Posterior cingulate gyrus (tissue), 11 donors: Measurements from ENCODE around the gene OGN.

Source experiments
- DNase-seq, 10 donors: peaks; one replicate each; pipeline versions ENCODE4 v3.0.0 to v3.0.0-alpha.2; 2020 to 2021; ENCODE audit warnings: mixed read lengths in 3 of 10
- intact Hi-C: fragments of 100-400 bp; cut with DNase I; formaldehyde crosslinking; loops from one replicate; pipeline ENCODE4 v1.15.1; 2023

Gene OGN

DNA sequence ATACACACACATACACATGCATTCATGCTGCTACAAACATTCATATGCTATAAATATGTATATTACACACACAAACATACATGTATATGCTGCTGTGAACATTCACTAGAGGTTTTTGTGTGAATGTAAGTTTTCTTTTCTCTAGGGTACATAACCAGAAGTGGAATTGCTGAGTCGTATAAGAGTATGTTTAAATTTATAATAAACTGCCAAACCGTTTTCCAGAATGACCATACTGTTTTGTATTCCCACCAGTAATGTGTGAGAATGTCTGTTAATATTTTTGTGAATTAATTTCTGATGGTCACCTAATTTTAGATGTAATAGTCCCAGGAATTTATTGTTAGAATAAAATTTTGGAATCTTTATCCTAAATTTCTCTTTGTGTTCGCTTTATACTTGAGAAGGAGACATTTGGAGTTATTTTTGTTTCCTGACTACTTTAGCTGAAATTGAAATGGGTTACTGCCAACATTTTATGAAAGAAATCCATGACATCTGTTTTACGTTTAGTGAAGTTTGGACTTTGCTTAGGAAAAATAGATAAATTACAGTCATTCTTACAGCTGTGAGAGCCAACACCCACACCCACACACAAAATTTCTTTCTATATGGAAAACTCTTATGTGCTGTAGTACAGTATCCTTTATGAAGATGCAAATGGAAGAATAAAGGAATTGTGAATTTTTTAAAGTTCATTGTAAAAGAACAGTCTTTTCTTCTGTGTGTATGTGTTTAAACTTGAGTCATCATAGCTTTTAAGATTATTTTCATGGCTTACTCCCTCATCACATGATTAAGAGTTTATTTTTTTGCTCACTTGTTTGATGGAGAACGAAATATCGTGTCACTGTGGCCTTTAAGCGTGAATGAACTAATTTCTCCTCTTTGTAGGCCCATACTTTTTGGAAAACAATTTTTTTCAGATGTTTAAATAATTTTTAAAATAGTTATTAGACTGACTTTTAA is 54.3 kb downstream of the OGN start:
- intact Hi-C loops, result loop anchor here (10.0 kb wide), 1 partner anchor 85 kb away; no protein-coding TSS in a partner anchor
- no peak for DNase-seq

DNA sequence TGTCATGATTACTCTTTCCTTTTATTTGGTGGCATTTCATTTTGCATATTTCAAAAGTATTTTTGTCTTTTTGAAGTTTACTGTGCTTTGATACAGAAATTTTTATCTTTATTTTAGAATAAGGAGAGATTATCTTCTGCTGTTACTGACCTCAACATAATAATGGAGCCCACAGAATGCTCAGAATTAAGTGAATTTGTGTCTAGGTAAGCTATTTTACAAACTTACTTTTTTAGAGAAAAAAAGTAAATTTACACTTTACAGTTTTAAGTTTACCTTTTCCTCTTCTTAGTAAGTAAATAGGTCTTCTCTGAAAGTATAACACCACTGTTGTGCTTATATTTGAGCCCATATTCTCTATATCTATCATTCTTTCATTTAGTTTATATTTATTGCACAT is 58.8 kb downstream of the OGN start:
- intact Hi-C loops, result loop anchor here (10.0 kb wide), 1 partner anchor 89 kb away; no protein-coding TSS in a partner anchor
- no peak for DNase-seq

DNA sequence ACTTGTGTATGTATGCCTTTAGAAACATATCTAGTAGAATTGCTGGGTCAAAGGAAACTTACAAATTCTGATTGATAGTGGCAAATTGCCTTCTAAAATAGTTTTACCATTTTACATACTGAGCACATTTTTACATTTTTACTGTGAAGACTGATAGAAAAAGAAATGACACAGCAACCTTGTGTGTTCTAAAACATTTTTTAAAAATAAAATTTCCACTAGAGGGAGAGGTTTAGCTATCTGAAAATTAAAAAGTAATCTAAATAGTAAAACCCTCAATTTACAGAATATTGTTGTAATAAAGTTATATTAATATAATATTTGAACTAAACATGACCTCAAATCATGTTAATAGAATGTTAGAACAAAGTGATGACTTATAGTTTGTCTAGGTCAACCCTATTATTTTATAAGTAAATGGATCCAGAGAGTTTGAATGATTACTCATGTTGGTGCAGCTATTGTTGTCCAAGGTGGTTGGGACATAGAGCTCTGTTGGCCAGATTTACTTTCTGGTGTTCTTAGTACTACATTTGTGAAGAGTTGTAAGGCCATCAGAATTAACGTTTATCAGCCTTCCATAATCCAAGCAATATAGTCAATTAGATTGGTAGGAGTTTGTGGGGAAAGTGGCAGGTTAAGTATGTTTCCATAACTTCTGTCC is 61.4 kb downstream of the OGN start:
- intact Hi-C loops, result loop anchor here (5.0 to 10.0 kb wide), 2 partner anchors 92 to 289 kb away; no protein-coding TSS in a partner anchor
- no peak for DNase-seq

DNA sequence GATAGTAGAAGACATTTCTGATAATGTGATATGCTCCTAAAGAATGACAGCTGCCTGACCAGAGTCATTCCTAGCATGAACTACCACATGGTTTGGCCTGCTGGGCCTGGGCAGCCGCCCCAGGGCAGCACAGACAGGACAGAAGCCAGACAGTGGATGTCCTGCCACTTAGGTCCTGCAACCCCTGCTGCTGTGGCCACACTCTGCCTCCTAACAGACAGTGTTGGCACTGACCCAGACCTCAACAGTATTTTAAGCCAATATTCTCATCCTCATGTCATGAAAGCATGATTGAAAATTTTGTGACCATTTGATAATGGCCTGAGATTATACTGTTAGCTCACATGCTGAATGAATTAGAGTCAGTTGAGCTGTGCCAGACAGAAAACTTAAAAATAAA is 62.8 kb downstream of the OGN start:
- intact Hi-C loops, result loop anchor here (5.0 to 10.0 kb wide), 2 partner anchors 93 to 291 kb away; no protein-coding TSS in a partner anchor
- DNase-seq, result no peak

DNA sequence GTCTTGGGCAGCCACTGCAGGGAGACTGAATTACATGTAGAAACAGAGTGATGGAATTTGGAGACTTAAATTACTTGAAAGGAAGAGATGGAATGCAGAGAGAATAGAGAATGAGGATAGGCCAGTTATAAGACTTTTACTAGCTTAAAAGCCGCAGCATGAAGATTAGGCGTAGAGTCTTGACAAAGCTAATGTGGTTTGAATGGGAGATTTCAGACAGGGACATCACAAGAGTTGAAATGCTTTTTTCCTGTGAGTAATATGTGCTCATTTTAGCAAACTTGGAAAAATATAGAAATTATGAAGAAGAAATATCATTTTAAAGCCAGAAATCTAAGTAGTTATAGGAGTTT is 71.1 kb downstream of the OGN start:
- DNase-seq, result no peak
- intact Hi-C loops, result no loop called here
